NOMO-1 treated with DMSO at 0.1 percent for 48 hours (cell line): Measurements from ENCODE around the gene OR13C5.

Source experiments
- DNase-seq: peaks from one replicate; lab custom pipeline; 2025; ENCODE audit not compliant: unreplicated experiment; lab: John Stamatoyannopoulos, UW

OR13C5 gene

GRCh38 chr9:104553261-104553660 is 46.0 kb downstream of the OR13C5 start:
- DNase-seq, result no peak
